22Rv1 (cell line): ENCODE data around the gene EYS.

ENCODE experiments used
- H3K27ac ChIP-seq: fragments of 450-650 bp; 2 replicates; pipeline ENCODE4 v1.5.1; 2017
- CTCF ChIP-seq: fragments of 450-650 bp; IDR thresholded peaks from 2 replicates; pipeline ENCODE4 v1.5.1; 2017; ENCODE audit warnings: mild to moderate bottlenecking
- ZFX ChIP-seq: fragments of 450-650 bp; IDR thresholded peaks from 2 replicates; pipeline ENCODE4 v1.6.1; 2017; ENCODE audit warnings: antibody characterized with exemption, borderline replicate concordance

Gene EYS

GRCh38 chr6:65707126-65707826 lies at the start of gene EYS:
Gene EYS (minus strand): TSS chr6:65707226. CDS start chr6:65495410, 211,816 bp downstream.
- H3K27ac ChIP-seq = no peak within 1 kb of the TSS
- TF ChIP-seq ZFX (no peak), CTCF (no peak)

DNA sequence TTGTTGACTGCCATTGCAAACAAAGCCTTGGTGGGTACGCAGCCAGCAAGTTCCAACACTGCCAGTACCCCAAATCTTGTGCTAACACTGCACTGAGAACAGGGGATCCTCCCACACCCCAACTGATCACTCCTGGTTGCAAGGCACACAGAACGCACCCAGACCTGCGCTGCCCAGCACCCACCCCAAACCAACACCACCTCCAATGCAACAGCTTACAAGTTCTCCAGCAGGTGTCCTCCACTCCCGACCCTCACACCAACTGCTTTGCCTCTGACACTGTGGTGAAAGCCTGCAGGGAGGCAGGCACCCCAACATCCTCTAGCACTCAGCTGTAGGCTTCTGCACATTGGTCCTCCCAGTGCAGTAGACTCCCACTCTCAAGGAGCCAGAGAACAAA lies 39.3 kb upstream of the EYS start:
- TF ChIP-seq ZFX (no peak), CTCF (no peak)
- H3K27ac ChIP-seq = no peak overlapping the region

DNA sequence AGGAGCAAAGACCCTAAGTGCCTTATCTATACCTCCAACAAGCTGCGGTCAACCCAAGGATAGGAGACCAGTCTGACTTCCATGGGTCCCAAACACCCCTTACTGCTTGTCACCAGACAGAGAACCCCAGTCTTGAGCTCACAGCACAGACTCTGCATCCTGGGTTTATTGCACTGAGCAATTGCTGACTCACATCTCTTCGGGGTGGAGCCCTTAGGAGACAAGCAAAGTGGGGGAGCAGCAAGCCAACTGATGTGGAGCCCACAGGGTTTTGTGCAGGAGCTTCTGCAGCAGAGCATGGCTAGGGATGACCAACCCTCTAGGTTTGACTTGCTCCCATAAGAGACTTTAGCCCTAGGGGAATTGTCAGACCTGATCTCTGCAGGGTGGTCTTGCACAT lies 38.6 kb upstream of the EYS start:
- no peak for TF ChIP-seq ZFX
- no peak for TF ChIP-seq CTCF

DNA sequence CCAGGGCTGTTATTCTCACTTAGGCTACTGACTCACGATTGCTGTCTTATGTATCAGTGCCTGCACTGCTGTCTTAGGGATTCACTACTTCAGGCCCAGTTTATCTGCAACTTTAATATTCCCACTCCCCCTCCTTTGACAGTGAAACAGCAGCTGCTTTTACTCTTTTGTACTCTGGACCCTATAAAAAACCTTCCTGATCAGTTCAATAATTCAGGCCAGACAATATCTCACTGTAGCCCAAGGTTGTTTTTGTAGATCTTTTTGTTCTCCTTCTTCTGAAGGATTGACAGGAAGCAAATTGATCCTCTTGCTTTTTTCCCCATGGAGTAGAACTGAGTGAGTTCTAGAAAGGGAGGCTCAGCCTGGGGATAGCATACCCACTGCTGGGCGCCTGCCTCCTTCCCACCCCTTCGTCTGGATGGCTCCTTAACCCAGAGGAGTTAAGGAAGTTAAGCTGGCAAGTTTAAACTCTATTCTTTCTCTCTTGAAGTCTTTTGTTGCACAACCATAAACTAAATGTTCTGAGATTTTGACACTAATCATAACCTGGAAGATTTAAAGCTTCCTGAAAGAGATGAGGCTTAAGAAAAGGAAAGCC lies 22.0 kb upstream of the EYS start:
- no peak overlapping the region for H3K27ac ChIP-seq
- TF ChIP-seq CTCF (no peak), ZFX (no peak)

More for the DNA sequence above, 38.6 kb upstream of the EYS start:
- H3K27ac ChIP-seq = no peak overlapping the region

GRCh38 chr6:65719101-65719500 lies 12.1 kb upstream of the EYS start:
- TF ChIP-seq CTCF (no peak), ZFX (no peak)
- no peak overlapping the region for H3K27ac ChIP-seq

DNA sequence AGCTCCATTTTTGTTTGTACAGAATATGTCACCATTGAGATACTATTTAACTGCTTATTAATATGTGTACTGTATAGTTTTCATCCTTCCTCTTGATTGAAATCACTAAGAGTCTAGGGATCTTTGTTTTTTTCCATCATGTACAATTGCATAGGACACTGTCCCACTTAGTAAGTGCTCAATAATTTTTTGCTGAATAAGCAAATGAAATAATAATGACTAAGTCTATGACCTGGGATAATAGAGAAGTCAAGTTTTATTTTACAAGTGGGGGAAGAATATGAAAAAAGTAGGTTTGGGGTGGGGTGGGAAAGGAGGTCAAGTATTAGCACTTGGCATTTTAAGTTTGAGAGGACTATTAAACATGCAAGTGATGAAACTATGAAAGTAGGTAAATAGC lies 4.5 kb upstream of the EYS start:
- TF ChIP-seq CTCF (no peak), ZFX (no peak)
- H3K27ac ChIP-seq = no peak overlapping the region

DNA sequence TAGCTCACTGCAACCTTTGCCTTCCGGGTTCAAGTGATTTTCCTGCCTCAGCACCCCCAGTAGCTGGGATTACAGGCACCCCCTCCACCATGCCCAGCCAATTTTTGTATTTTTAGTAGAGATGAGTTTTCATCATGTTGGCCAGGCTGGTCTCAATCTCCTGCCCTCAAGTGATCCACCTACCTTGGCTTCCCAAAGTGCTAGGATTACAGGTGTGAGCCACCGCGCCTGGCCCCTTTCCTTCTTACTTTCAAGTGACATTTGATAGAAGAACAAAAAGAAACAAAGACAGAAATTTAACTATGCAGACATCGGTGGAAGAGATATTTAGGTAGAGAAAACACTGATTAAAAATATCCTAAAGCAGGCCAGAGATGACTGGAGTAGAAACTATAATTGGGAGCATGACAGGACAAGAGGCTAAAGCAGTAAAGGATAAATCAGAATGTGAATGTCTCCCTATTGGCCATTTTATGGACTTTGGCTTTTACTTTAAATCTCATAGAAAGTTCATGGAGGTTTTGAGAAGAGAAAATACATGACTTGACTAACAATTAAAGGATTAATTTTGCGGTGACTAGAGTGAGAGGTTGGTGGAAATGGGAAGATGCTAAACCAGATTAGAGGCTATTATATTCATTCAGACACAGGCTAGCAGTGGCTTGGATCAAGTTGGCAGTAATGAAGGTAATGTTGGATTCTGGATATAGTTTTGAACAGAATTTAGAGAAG lies 2.2 kb upstream of the EYS start:
- no peak overlapping the region for H3K27ac ChIP-seq
- TF ChIP-seq CTCF (no peak), ZFX (no peak)
